K562 (cell line): Measurements from ENCODE around the gene FRAT1.

Source experiments
- IFI16 ChIP-seq: fragments of 250-450 bp; sonication (Bioruptor Pico); IDR thresholded peaks from 2 replicates; pipeline ENCODE4 v2.1.2; 2022; ENCODE audit warnings: mild to moderate bottlenecking, inconsistent platforms
- SMARCA5 ChIP-seq: fragments of 450-650 bp; IDR thresholded peaks from 2 replicates; pipeline ENCODE4 v1.6.1; 2016
- TAF1 ChIP-seq: IDR thresholded peaks from 2 replicates; pipeline ENCODE4 v1.6.1; 2011; ENCODE audit warnings: mild to moderate bottlenecking, low read length, moderate library complexity; ENCODE audit not compliant: insufficient read depth, control insufficient read depth, severe bottlenecking; ENCODE audit errors: extremely low read depth
- ZNF707 ChIP-seq: fragments of 250-450 bp; sonication (Bioruptor Pico); conservative IDR thresholded peaks from 2 replicates; pipeline ENCODE4 v1.8.0; 2022; ENCODE audit warnings: inconsistent platforms, mild to moderate bottlenecking, moderate library complexity

GRCh38 chr10:97311111-97311626, 7.9 kb upstream of the FRAT1 start:
- TF ChIP-seq SMARCA5 = no peak
- no peak for TF ChIP-seq IFI16 (CRISPR knock-in tag)
- no peak for TF ChIP-seq TAF1
- TF ChIP-seq ZNF707 (CRISPR knock-in tag) = no peak
